GM18909 (cell line): ENCODE measurements around the gene ARL15.
"Not testable (repeated sequence)": the region's sequence is repeated elsewhere in the genome, so short reads cannot be mapped to it uniquely, and the experiment has no call there.

Source experiments
- ATAC-seq: cut with Tn5 transposase; IDR thresholded peaks from one replicate; pipeline ENCODE4 v1.9.1; 2021; ENCODE audit warnings: mild to moderate bottlenecking; ENCODE audit not compliant: unreplicated experiment, poor library complexity

Gene ARL15

GRCh38 chr5:53882006-53882675 is 428.2 kb downstream of the ARL15 start:
- no peak for ATAC-seq

GRCh38 chr5:53879708-53880323 is 430.6 kb downstream of the ARL15 start:
- ATAC-seq = no peak

GRCh38 chr5:53878015-53878414 is 432.4 kb downstream of the ARL15 start:
- no peak for ATAC-seq

- ATAC-seq = no peak
Observed at GRCh38 chr5:53877243-53877642, 433.1 kb downstream of the ARL15 start.

- no peak for ATAC-seq
Observed at GRCh38 chr5:53874409-53874808, 436.0 kb downstream of the ARL15 start.

- ATAC-seq = no peak
Observed at GRCh38 chr5:53873235-53873634, 437.1 kb downstream of the ARL15 start.

- ATAC-seq = no peak
Observed at GRCh38 chr5:53871775-53872174, 438.6 kb downstream of the ARL15 start.

- ATAC-seq = no peak
Observed at GRCh38 chr5:53871050-53871449, 439.3 kb downstream of the ARL15 start.

- no peak for ATAC-seq
Observed at GRCh38 chr5:53858700-53859456, 451.5 kb downstream of the ARL15 start.

- no peak for ATAC-seq
Observed at GRCh38 chr5:53856506-53856905, 453.9 kb downstream of the ARL15 start.

GRCh38 chr5:53836851-53837430 is 473.4 kb downstream of the ARL15 start:
- ATAC-seq = not testable (repeated sequence)

- no peak for ATAC-seq
Observed at GRCh38 chr5:53834500-53834899, 475.9 kb downstream of the ARL15 start.
